NCI-H748 (cell line): Measurements from ENCODE around the gene FAM174C.
"Not testable (repeated sequence)": the region's sequence is repeated elsewhere in the genome, so short reads cannot be mapped to it uniquely, and the experiment has no call there.

Experiments used
- DNase-seq: peaks from one replicate; lab custom pipeline; 2025; ENCODE audit not compliant: unreplicated experiment; lab: John Stamatoyannopoulos, UW

FAM174C gene

GRCh38 chr19:1317274-1318003, 42.1 kb downstream of the FAM174C start:
- DNase-seq = no peak

GRCh38 chr19:1318678-1319471, 43.5 kb downstream of the FAM174C start:
- DNase-seq = no peak

GRCh38 chr19:1320282-1320650, 44.9 kb downstream of the FAM174C start:
- DNase-seq = not testable (repeated sequence)

GRCh38 chr19:1321539-1321938, 46.2 kb downstream of the FAM174C start:
- no peak for DNase-seq

- DNase-seq = no peak
Measured at GRCh38 chr19:1322198-1322981, 47.1 kb downstream of the FAM174C start.

- no peak for DNase-seq
Measured at GRCh38 chr19:1324249-1324805, 49.0 kb downstream of the FAM174C start.

GRCh38 chr19:1324806-1325567, 49.7 kb downstream of the FAM174C start:
- peak; percentile 69 for DNase-seq

- no peak for DNase-seq
Measured at GRCh38 chr19:1325568-1326294, 50.4 kb downstream of the FAM174C start.

- no peak for DNase-seq
Measured at GRCh38 chr19:1327125-1327524, 51.8 kb downstream of the FAM174C start.
